Mucosa of stomach (tissue), 1 donor: ENCODE data around the gene PXMP4.
A peak's percentile ranks its signal among the peaks of the same experiment; 100 is the strongest.

ENCODE experiments used
- H3K27me3 ChIP-seq: one replicate; pipeline ENCODE4 v1.7.0; 2013; ENCODE audit warnings: mild to moderate bottlenecking, low read length; ENCODE audit not compliant: control insufficient read depth, insufficient read depth
- H3K36me3 ChIP-seq: one replicate; pipeline ENCODE4 v1.7.0; 2013; ENCODE audit warnings: low read length; ENCODE audit not compliant: control insufficient read depth, insufficient read depth
- H3K4me1 ChIP-seq: one replicate; pipeline ENCODE4 v1.7.0; 2013; ENCODE audit warnings: mild to moderate bottlenecking, low read length; ENCODE audit not compliant: control insufficient read depth, insufficient read depth
- H3K4me3 ChIP-seq: one replicate; pipeline ENCODE4 v1.7.0; 2013; ENCODE audit warnings: low read length
- H3K9ac ChIP-seq: one replicate; pipeline ENCODE4 v1.7.0; 2013; ENCODE audit warnings: mild to moderate bottlenecking, low read length, moderate library complexity
- H3K9me3 ChIP-seq: one replicate; pipeline ENCODE4 v1.7.0; 2013; ENCODE audit warnings: mild to moderate bottlenecking, low read length, moderate library complexity; ENCODE audit not compliant: control insufficient read depth
- donor health status: Pancreatic carcinoma.

The PXMP4 gene

DNA sequence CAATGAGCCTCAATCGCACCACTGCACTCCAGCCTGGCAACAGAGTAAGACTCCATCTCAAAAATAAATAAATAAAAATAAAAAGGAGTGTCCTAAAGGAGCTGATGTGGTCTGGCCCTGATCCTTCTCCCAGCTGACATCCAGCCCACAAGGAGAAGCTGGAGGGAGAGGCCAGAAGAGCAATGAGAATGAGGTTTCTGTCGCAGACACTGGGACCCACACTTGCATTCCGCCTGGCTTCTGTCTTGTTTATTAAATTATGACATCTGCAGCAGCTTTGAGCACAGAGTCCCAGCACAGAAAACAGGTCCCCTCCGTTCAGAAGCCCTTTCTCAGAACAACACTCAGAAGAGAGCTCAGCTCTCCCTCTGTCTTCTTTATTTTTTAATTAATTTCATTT is 23.7 kb downstream of the PXMP4 start:
- H3K4me1 ChIP-seq: no peaks in the 10 kb centered on the region
- H3K9ac ChIP-seq: no peak overlapping the region
- H3K9me3 ChIP-seq: no peaks in the 10 kb centered on the region

DNA sequence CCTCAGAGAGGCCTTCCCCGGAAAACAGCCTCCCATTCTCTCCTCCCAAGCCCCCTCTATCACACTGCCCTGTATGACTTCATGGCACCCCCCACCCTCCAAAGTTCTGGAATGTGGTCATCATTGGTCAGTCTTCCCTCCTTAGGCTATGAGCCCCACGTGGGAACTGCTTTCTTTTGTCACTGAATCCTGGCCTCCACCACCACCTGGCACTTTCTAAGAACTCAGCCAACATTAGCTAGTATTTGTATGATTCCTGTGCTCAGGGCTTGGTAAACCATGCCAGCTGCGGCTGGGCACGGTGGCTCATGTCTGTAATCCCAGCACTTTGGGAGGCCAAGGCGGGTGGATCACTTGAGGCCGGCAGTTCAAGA is 25.5 kb downstream of the PXMP4 start:
- no peaks in the 10 kb centered on the region for H3K36me3 ChIP-seq
- no peak overlapping the region for H3K4me3 ChIP-seq
- H3K9ac ChIP-seq: no peak overlapping the region
- no peaks in the 10 kb centered on the region for H3K4me1 ChIP-seq
- no peaks in the 10 kb centered on the region for H3K9me3 ChIP-seq
- no peaks in the 10 kb centered on the region for H3K27me3 ChIP-seq

More for the DNA sequence above, 23.7 kb downstream of the PXMP4 start:
- Histone ChIP-seq H3K4me3 (no peak overlapping the region), H3K36me3 (no peaks in the 10 kb centered on the region), H3K27me3 (no peaks in the 10 kb centered on the region)

DNA sequence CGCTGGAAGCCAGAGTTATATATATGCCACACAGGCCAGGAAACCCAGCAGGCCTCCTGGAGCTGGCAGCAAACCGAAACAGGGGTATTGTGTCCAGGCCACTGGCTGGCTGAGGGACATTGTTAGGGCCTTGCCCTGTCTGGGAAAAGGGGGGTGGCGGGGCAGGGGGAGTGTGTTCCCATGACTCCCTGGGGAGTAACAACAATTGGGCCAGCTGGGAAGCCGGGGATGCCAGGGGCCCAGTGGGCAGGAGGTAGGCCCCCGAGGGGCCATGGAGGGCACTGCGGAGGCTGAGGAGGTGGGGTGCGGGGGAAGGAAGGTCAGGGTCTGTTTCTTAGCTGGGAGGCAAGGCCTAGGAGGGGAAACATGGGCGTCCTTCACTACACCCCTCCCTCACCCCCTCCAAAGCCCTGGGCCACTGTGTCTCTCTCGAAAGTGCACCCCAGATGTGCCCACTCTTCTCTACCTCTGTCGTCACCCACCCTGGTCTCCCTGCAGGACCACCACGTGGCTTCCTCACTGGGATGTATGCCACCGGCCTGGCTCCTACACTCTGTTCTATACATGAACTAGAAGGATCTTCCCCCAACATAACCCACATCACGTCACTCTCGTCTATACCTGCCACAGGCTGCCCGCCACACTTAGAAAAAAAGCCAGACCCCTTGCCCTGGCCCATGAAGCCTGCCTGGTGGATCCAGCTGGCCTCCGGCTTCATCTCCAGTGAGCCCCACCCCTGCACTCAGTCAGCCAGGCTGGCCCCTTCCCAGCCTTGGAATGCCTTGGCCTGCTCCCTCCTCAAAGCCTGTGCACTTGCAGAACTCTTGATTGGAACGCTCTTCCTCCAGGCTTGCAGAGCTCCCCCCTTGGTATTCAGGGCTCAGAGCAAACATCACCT is 26.1 kb downstream of the PXMP4 start:
- Histone ChIP-seq H3K27me3 (no peaks in the 10 kb centered on the region), H3K4me3 (no peak overlapping the region), H3K4me1 (no peaks in the 10 kb centered on the region), H3K36me3 (no peaks in the 10 kb centered on the region), H3K9ac (no peak overlapping the region), H3K9me3 (no peaks in the 10 kb centered on the region)

DNA sequence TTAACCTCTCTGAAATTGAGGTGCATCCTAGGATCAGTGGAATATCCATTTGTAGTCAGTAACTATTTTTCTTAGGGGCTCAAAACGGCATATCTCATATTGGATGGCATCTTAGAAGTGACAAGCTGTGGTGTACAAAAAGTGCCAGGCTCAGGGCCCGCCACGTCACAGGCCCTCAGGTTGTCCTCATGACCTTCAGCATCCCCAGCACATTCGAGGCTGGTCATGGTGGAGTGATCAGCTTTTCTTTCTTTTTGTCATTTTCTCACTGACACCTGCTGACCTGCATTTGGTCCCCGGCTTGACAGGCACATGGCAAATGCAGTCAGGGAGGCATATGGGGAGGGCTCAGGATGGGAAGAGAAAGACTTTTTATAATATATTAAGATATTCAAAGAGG is 26.8 kb downstream of the PXMP4 start:
- no peaks in the 10 kb centered on the region for H3K36me3 ChIP-seq
- H3K9me3 ChIP-seq: no peaks in the 10 kb centered on the region
- H3K27me3 ChIP-seq: no peaks in the 10 kb centered on the region
- H3K4me3 ChIP-seq: no peak overlapping the region
- no peaks in the 10 kb centered on the region for H3K4me1 ChIP-seq
- H3K9ac ChIP-seq: no peak overlapping the region

DNA sequence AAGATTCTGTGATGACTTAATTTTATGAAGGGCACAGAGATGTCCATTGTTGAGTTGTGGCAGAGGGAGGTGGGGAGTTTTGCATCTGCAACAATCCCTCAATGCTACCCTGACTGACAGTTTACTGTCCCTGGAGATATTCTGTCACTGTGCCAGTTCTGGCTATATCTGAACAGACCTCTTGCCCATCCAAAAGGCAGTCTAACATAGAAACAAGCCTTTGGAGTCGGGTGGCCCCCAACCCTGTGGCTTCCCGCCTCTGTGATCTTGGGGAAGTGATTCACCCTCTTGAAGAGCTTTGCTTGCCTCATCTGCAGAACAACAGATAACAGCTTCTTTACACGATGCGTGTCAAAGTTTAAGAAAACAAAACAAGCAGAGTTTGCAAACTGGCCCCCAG is 30.1 kb downstream of the PXMP4 start:
- H3K36me3 ChIP-seq: no peaks in the 10 kb centered on the region
- H3K9ac ChIP-seq: no peak overlapping the region
- H3K4me3 ChIP-seq: no peak overlapping the region
- H3K9me3 ChIP-seq: no peaks in the 10 kb centered on the region
- no peaks in the 10 kb centered on the region for H3K27me3 ChIP-seq
- peaks cover 14% of the 10 kb centered on the region for H3K4me1 ChIP-seq

DNA sequence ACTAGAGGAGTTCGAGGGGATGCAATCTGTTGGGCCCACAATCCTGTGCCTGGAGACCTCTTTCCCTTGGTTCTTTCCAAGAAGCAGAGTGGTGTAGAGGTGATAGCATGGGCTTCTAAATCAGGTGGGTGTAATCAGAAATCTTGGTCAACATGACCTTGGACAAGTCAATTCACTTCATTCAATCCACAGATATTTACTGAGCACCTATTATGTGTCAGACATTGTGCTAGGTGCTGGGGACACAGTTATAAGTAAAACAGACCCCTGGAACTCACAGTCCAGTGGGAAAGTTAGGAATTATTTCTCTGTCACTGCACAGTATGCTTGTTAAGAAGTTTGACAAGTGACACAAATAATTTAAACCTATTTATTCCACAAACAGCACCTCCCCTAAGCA is 30.6 kb downstream of the PXMP4 start:
- Histone ChIP-seq H3K36me3 (no peaks in the 10 kb centered on the region), H3K27me3 (no peaks in the 10 kb centered on the region), H3K4me1 (peaks cover 19% of the 10 kb centered on the region), H3K9me3 (no peaks in the 10 kb centered on the region), H3K4me3 (no peak overlapping the region), H3K9ac (no peak overlapping the region)

DNA sequence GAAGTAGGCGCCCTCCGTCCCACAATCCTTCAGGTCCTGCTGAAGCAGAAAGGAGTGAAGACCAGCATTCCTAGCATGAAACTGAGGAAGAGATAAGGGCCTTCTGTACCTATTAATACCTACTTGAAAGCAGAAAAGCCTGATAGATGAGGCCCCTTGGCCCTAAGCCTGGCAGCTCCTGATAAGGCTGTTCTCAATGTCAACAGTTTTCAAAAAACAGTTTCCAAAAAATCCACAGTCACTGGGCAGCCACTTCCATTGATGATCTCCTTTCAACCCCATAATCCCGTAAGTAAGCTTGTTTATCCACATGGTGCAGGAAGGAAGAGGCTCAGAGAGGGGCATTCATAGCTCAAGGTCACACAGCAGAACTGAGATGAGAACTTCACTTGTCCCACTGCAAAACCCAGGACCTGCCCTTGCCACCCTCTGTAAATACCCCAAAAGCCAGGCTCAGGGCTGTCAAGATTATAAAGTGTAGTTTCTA is 31.1 kb downstream of the PXMP4 start:
- Histone ChIP-seq H3K4me1 (peaks cover 21% of the 10 kb centered on the region), H3K4me3 (no peak overlapping the region), H3K27me3 (no peaks in the 10 kb centered on the region)

DNA sequence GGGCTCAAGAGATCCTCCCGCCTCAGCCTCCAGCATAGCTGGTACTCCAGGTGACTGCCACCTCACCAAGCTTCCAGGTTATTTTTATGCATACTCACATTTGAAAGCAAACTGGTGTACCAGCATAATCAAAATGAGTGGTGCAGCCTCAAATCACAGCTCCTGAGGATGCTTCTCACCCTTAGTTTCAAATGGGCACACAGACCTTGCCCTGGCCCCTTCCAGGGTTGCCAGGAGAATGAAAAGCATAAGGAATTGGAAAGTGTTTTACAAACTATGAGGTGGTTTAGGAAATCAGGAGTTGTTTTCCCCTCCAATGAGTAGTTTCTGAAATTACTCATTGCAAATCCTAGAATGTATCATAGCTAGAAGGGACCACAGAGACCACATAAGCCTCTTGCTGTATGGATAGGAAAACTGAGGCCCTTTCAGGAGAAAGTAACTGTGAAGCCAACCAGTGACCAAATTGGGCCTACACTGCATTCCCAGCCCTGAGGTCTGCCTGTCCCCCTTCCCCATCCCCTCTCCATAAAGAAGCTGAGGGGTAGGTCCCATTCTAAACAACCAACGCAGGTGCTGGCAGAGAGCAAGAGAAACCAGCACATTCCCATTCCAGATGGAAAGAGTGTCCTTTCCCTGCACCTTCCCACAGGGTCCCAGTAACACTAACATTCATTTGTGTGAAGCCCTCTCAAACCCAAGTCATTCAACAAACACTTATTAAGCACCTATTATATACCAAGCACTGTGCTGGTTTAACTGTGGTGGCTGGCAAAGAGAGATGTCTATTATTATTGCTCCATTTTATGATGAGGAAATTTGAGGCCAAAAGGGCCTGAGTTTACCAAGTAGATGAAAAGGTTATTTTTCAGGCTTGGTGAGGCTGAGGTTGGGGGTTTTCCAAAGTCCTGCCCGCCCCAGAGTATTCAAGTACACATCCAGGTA is 31.8 kb downstream of the PXMP4 start:
- no peaks in the 10 kb centered on the region for H3K36me3 ChIP-seq
- no peaks in the 10 kb centered on the region for H3K27me3 ChIP-seq

More for the DNA sequence above, 31.1 kb downstream of the PXMP4 start:
- Histone ChIP-seq H3K36me3 (no peaks in the 10 kb centered on the region), H3K9ac (no peak overlapping the region), H3K9me3 (no peaks in the 10 kb centered on the region)

DNA sequence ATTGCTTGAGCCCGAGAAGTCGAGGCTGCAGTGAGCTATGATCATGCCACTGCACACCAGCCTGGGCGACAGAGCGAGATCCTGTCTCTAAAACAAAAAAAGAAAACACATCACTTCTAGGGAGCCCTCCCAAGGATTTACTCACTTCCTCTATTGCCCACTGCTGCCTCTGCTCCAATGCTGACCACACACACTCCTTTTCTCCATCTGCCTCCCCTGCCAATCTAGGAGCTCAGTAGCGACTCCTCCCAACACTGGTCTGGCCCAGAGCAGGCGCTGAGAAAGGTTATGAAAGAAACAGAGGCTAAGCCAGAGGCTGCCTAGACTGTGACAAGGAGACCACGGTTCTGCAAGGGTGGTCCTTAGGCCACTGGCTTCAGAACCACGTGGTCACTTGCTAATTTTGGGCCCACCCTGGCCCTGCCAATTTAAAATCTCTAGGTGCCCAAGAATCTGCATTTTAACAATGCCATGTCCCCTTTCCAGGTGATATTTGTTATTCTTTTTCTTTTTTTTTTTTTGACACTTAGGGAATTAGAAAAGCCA is 32.7 kb downstream of the PXMP4 start:
- peaks cover 24% of the 10 kb centered on the region for H3K4me1 ChIP-seq
- H3K27me3 ChIP-seq: no peaks in the 10 kb centered on the region
- no peaks in the 10 kb centered on the region for H3K9me3 ChIP-seq
- no peak overlapping the region for H3K9ac ChIP-seq
- H3K4me3 ChIP-seq: no peak overlapping the region
- no peaks in the 10 kb centered on the region for H3K36me3 ChIP-seq

More for the DNA sequence above, 31.8 kb downstream of the PXMP4 start:
- Histone ChIP-seq H3K4me3 (no peak overlapping the region), H3K9me3 (no peaks in the 10 kb centered on the region), H3K9ac (no peak overlapping the region), H3K4me1 (peaks cover 21% of the 10 kb centered on the region)

DNA sequence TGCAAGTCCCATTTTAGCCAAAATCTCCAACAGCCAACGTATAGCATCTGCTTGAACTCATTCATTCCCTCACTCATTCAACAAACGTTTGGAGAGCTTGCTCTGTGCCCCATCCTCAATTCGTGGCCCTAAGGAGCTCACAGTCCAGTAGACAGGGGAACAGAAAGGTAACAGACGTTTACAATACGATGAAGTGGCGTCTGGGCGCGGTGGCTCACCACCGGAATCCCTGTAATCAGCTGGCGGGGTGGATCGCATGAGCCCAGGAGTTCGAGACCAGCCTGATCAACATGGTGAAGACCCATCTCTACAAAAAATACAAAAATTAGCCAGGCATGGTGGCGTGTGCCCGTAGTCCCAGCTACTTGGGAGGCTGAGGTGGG is 33.1 kb downstream of the PXMP4 start:
- no peak overlapping the region for H3K4me3 ChIP-seq
- no peaks in the 10 kb centered on the region for H3K36me3 ChIP-seq
- H3K9me3 ChIP-seq: no peaks in the 10 kb centered on the region
- H3K4me1 ChIP-seq: peaks cover 27% of the 10 kb centered on the region
- H3K27me3 ChIP-seq: no peaks in the 10 kb centered on the region
- H3K9ac ChIP-seq: no peak overlapping the region

DNA sequence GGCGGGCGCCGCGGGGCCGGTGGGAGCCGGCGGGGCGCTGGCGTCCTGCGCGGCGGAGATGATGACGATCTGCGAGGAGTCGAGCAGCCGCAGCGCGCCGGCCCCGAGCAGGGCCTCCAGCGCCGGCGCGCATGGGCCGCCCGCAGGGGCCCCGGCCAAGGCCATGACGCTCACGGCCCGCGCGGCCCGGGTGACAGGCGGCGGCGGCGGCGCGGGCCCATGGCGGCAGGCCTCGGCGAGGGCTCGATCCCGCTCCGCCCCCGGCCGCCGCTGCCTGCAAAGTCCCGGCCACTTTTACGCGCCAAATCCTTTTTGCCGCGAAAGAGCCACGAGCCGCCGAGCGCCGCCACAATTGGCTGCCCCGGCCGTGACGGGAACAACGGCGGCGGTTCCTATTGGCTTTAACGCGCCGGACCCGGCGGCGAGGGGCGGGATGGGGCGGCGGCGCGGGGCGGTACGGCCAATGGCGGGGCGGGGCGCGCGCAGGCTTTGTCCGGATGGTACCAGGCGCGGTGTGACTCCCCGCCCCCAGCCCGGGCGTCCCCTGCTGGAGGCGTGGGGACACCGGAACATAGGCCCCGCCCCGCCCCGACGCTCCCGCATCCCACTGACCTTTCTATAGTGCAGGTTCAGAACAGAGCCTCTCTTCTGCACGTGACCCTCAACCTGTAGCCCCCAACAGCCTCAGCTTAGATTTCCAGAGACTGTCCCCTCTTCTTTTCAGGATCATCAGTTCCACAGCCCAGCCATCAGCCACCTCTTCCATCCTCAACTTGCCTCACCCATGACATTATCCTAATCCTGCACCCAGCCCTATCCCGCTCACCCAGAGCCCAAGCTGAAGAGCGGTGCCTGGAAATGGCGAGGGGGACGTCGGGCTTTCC is 33.8 kb downstream of the PXMP4 start, which contains the start of gene E2F1:
Gene E2F1, minus strand, starts transcription at position 286 of the 884 bp plus-strand sequence. Its CDS starts 121 bp downstream, at position 165.
- no peak within 1 kb of the TSS for H3K4me3 ChIP-seq
- no peaks in the 10 kb centered on the region for H3K27me3 ChIP-seq
- H3K9me3 ChIP-seq: no peaks in the 10 kb centered on the region
- H3K4me1 ChIP-seq: peaks cover 27% of the 10 kb centered on the region
- no peaks in the 10 kb centered on the region for H3K36me3 ChIP-seq
- peak within 1 kb of the TSS; percentile 19 for H3K9ac ChIP-seq
